Left forelimb (tissue), 1 donor: Measurements from ENCODE around the gene SLC23A2.
"Not testable (repeated sequence)": the region's sequence is repeated elsewhere in the genome, so short reads cannot be mapped to it uniquely, and the experiment has no call there.

Experiments used
- DNase-seq: peaks from one replicate; pipeline ENCODE4 v3.0.0-alpha.2; 2018; ENCODE audit warnings: low spot score

Gene SLC23A2

DNA sequence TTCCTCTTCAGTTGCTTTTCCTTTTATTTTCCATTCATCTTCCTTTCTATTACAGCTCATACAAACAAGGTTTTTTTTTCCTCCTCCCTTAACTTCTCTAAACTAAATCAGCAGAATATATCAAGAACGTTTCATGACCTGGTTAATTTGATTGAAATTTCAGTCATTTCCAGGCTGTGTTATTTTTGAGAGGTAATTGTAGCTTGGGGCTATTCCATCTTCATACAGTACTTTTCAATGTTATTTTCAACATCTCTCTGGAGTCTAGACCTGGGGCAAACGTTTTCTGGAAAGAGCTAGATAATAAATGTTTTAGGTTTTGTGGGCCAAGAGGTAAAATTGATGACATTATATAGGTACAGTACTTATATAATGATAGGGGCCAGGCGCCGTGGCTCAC is 4.0 kb upstream of the SLC23A2 start:
- DNase-seq: no peak

DNA sequence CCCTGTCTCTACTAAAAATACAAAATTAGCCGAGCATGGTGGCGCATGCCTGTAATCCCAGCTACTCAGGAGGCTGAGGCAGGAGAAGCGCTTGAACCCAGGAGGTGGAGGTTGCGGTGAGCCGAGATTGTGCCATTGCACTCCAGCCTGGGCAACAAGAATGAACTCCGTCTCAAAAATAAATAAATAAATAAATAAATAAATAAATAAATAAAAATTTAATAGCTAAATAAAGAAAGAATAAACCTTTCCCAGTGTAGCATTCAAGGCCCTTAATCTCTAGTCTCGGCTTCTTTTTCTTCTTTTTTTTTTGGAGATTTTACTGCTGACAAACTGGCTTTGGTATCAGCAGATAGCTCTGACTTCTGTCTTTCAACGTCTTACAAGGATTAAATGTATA is 3.5 kb upstream of the SLC23A2 start:
- DNase-seq: not testable (repeated sequence)

DNA sequence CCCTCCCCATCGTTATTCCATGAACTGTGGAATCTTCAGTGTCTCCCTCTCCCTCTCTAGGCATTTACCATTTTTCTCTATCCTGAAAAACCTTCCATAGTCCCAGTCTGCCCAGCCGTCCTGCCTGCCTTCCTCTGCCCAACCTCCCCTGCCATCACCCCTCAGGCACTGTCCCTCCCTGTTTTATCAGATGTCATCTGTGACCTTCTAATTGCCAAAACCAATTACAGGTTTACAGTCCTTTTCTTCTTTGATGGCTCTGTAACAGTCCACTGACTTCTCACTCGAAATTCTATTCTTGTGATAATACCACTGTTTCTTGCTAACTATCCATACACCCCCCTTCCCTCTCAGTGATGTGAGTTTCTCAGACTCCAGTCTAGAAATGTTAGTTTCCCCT is 2.3 kb upstream of the SLC23A2 start:
- DNase-seq: no peak

DNA sequence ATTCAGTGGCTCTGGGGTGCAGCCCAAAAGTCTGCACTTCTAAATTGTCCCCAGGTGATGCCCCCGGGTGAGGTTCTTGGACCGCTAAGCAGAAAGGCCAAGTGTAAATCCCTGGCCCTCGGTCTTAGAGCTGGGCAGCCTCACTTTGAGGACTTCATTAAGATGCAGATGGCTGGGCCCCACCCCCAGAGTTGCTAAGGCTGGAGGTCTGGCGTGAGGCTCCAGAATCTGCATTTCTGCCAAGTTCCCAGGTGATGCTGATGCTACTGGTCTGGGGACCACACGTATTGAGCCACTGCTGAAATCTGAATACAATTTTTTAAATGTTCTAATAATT is 735 bp upstream of the SLC23A2 start:
- DNase-seq: no peak

DNA sequence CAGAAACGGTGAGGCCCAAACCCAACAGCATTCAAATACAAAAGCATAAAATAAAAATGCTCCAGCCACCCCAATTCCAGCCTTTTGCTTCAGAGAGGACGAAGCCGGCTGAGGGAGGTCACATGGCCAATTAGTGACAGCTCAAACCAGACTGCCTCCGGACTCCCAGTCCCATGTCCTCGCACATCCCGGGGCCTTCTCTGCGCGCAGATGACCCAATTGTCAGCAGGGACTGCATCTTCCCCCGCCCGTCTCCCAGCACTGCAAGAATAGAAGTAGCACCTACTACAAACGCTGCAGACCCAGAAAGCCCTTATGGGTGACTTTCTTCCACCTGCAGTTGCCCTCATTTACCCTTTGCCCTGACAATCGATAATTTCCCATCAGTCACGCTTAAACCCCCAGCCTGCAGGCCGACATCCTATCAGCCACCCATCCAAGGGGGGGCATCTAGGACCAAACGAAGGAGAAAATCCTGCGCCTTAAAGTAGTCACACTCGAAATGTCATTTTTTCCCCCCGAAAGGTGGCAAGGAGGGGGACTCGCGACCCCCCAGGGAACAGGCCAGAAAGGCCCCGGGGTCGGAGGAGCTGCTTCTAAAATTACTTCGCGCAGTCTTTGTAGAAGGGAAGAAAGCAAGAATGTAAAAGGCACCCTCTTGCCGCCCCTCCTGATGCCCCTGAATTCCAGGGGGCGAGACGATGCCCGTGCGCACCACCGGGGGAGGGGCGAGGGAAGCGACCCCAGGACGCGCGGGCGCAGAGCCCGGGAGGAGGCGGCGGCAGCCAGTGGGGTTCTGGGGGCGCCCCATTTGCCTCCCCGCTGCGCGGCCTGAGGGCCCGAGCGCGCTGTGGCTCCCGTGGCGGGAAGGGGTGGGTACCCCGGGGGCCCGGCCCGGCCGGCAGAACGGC is 792 bp downstream of the SLC23A2 start:
- DNase-seq: no peak

DNA sequence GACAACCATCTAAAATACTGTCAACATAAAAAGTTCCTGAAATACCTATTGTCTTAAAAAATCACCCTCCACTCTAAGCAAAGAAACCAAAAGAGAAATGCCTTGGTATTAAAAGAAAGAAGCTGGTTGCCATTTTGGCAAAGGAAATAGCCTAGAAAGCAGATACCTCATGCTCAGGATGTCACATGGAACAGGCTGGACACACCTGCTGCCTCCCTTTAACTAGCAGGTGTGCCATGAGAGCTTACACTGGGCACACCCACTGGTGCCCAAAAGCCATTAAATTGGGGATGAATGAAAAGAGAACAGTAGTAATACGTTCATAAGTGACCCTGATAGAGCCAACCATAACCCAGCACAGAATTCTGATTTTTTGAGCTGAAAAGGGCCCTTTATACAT is 1.5 kb downstream of the SLC23A2 start:
- DNase-seq: no peak

DNA sequence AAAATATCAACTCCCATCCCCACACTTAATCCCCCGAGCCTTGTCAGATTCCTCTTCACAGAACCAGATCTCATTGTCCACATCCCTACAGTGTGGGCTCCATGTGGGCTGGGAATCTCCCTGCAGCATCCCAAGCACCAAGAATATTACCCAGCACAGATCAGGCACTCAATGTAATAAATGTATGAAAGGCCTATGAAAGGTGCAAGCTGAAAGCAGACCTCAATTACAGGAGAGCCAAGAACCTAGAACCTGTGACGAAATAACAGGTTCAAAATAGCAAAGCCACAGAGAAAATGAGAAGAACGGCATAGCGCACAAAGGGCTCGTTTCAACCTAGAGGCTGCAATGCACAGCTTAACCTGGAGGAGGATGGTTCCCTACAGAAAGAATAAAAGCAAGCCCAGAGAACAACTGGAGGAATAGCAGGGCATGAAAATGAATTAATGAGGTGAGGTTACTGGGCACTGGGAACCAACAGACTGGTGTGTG is 3.1 kb downstream of the SLC23A2 start:
- no peak for DNase-seq

DNA sequence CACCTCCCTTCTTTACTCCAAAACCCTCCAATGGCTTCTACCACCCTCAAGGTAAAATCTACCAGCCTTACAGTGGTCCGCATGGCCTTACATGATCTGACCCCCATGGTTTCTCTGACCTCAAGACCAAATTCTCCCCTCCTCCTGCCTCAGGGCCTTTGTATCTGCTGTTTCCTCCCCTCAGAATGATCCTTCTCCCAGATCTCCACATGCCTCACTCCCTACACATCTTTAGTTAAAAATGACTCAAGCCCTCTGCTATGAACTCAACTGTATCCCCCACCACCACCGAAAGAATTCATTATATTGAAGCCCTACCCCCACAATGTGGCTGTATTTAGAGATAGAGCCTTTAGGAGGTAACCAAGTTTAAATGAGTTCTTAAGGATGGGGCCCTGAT is 4.1 kb downstream of the SLC23A2 start:
- no peak for DNase-seq

DNA sequence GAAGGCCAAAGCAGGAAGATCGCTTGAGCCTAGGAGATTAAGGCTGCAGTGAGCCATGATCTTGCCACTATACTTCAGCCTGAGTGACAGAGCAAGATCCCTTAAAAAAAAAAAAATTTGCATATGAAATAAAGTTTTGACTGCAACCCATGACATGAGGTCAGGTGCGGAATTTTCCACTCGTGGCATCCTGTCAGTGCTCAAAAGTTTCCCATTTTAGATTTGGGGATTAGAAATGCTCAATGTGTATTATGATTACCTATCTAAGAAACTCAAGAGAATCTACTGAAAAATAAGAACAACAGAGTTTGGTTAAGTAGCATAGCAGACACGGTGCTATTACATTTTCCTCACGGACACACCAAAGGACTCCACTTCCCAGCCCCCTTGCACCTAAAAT is 11.7 kb downstream of the SLC23A2 start:
- DNase-seq: no peak

DNA sequence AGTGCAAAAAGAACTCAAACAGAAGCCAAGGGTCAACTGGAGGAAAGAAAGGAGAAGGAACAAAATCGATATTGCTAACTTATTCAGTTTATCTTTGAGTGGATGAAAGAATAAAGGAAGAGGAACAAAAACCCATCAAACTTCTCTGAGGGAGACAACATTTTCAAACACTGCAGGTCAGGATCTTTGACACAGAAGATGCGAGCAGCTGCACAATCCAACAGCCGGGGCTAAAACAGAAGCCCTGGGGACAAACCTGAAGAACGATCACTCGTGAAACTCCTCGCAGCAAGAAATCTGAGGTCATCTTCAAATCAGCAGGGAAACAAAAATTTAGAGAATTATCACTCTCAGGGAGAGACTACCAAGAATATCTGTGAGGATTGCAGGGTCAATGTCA is 14.2 kb downstream of the SLC23A2 start:
- no peak for DNase-seq

DNA sequence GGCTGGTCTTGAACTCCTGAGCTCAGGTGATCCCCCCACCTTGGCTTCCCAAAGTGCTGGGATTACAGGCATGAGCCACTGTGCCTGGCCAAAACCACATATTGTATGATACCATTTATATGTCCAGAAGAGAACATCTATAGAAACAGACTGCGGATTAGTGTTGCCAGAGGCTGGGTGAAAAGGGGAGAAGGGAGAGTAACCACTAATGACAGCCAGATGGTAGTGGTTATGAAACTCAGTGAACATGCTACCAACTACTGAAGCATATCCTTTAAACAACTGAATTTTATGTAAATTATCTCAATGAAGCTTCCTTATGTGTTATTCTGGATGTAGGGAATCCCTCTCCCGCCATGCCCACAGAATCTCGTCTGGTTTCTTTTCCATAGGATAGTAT is 15.7 kb downstream of the SLC23A2 start:
- no peak for DNase-seq

DNA sequence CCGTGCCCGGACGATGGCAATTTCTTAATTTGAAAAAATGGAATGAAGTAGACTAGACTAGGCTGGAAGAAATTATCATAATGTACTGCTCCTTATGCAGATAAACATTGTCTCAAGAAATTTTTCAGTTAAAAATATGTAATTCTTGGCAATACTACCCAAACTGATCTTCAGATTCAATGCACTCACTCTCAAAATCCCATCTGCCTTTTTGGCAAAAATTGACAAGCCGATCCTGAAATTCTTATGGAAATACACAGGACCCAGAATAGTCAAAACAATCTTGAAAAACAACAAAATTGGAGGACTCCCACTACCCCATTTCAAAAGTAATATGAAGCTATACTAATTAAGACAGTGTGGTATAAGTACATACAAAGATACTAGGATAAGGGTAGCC is 19.0 kb downstream of the SLC23A2 start:
- no peak for DNase-seq

DNA sequence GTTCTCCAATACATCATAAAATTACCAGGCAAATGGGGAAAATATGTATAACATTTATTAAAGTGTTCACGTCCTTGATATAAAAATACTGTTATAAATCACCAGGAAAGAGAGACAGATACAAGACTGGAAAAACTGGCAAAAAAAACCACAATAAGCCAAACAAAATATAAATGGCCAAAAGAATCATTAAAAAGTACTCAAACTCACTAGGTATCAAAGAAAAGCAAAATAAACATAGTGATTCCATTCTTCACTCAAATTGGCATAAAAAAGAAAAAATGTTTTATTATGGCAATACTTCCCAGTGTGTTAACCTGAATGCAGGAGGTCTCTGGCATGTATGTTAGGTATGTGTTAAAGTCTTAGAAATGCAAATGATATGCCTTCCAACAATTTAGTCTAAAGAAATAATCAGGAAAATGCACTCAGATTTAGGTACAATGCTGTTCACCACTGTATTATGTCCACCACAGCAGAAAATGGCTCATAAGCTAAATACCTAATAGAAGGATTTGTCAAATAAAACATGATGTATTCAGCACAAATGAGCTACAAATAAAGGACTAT is 21.4 kb downstream of the SLC23A2 start:
- no peak for DNase-seq

DNA sequence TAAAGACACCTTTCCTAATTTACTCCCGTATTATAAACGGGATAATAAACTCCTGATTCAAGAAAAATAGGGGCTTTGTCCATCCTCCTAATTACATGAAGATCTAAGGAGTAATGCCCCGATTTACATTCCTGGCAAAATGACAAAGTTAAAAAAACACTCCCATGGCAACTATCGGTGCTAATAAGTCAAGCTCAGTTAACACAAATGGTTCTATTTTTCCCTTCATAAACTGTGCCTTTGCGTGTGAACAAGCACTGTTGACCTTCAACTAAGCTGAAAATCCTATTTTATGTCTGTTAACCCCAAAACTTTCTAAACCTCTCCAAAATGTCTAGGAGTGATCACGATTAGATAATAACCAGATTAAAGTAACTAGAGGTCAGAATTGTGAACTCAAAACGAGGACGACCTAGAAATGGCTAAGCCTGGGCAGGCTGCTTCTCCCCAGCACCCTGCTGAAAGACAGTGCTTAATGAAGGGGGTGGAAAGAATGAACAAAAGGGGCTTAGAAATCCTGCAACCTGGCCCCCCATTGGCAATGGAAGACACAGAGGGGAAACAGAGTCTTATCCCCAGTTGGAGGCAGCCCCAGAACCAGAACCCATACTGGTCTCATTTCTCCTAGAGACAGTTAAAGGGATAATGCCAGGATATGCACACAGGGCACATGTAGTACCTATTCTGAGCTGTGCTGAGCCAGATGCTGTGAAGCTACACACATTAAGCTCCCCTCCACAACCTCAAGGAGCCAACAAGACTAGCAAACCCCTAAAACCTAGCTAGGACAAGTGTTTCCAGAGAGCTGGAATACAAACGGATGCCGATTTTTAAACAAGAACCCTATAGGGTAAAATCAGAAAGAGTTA is 23.0 kb downstream of the SLC23A2 start:
- DNase-seq: no peak

DNA sequence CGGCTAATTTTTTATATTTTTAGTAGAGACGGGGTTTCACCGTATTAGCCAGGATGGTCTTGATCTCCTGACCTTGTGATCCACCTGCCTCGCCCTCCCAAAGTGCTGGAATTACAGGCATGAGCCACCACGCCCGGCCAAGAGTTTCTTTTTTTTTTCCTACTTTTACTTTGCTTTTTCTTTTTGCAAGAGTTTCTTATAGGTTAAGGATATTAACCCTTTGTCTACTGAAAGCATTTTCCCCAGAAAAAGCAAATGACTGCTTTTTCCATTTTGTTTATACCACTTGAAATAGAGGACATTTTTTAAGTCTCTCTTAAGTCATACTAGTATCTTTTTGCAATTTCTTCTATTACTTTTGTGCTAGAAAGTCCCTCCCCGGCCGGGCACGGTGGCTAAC is 25.3 kb downstream of the SLC23A2 start:
- not testable (repeated sequence) for DNase-seq

DNA sequence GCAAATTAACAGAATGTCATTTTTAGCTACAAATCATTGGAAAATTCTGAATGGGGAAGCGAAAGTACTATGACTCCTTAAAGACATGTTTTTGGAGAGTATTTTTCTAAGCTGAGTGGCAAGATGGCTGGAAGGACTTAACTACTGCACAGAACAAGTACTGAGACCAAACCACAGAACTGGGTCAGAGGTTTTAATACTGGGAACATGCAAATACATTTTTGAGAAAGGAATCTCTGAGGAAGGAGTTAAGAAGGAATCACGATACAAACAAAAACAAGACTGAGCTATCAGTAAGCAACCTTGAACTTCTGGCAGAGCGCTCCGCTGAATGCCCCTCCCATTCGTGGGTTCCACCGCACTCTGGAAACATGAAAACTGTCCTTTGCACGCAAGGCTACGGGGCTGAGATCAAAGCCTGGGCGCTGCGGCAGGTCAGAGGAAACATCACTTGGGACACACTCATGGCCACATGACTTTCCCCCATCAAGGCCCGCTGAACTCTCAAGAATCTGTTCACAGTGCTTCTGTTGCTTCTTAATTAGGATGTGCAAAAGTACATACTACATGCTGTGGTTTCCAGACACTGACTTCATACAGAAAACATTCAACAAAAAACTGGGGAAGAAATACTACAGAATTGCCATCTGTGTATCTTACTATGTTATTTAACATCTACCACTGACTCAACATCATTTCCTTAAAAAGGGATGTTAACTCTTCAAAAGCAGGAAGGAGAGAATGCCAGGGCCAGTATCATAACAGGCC is 27.8 kb downstream of the SLC23A2 start:
- DNase-seq: no peak

DNA sequence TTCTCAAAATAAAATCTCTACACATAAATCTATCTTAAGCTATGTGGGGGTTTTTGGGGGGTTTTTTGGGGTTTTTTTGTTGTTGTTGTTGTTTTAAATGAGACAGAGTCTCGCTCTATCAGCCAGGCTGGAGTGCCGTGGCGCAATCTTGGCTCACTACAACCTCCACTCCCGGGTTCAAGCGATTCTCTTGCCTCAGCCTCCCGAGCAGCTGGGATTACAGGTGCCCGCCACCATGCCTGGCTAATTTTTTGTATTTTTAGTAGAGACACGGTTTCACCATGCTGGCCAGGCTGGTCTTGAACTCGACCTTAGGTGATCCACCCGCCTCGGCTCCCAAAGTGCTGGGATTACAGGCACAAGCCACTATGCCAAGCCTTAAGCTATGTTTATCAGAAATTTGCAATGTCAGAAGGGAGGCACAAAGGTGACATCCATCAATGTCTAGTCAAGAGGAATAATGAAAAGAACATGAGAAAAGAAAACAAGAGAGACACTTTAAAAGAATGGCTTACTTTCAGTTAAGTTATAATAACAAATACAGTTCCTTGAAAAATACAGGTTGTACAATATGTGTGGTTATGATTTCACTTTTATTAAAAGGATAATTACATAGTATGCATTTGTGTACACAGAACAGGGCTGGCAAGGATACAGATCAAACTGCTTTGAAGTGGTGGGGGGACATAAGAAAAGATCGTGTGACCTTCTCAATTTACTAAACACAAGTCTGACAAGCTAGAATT is 28.6 kb downstream of the SLC23A2 start:
- no peak for DNase-seq

DNA sequence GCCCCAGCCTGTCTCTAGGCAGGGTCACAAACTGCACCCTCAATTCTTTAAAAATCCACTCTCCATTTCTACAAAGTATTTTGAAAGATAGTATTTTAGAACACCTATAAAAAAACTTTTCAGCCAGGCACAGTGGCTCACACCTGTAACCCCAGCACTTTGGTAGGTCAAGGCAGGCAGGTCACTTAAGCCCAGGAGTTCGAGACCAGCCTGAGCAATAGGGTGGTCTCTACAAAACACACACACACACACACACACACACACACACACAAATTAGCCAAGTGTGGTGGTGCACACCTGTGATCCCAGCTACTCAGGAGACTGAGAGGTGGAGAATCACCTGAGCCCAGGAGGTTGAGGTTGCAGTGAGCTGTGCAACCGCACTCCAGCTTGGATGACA is 30.2 kb downstream of the SLC23A2 start:
- DNase-seq: no peak

DNA sequence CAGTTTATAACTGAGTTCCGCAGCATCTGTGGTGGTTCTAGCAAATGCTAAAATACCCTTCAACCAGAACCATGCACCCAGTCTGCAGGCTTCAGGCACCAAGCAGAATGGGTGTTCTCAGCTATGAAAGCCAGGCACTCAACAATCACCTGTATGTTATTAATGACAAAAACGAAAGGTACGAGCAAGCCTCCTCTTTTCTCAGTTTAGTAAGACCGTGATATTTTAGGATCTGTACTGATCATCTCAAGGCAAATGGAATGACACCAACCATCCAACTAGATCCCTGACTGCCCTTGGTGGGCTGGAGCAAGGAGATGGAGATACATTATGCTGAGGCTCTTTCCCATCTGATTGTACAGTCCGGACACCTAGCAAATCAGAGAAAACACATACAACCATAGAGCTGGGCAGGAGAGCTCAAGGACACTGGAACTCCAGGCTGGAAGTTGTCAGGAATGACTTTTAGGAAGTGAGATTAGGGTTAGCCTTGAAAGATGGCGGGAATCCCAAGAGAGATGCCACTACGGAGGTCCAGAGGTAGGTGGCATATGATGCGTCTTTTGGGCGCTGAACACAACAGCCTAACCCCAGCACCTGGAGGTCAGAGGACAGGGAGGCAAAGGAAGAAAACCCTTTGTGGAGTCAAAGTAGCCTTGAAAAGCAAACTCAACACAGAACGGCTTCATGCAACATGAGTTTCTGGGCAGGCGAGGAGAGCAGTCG is 33.4 kb downstream of the SLC23A2 start:
- no peak for DNase-seq
